GM21367 (cell line): ENCODE results near the gene FOXO1.

Experiments used
- ATAC-seq: cut with Tn5 transposase; IDR thresholded peaks from one replicate; pipeline ENCODE4 v1.9.1; 2021; ENCODE audit not compliant: unreplicated experiment

FOXO1 gene

DNA sequence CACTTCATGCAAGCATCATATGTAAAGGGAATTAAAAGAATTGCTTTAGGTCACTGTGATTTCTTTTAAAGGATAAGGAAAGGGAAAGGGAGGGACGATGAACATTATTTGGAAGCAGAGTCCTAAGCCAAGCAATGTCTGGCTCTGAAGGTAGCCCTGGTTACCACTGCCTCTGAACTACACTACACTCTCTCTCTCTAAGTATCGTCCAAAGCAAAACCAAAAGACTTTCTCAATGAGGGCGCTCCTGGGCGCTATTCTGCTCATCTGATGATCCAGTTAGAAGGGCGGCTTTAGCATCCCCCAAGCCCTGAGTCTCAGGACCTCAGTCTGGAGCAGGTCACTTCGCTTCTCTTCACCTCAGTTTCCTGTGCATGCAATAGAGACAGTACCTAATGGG is 26.2 kb downstream of the FOXO1 start:
- ATAC-seq, result no peak

- no peak for ATAC-seq
These were observed 27.2 kb downstream of the FOXO1 start for GRCh38 chr13:40639221-40639681.

DNA sequence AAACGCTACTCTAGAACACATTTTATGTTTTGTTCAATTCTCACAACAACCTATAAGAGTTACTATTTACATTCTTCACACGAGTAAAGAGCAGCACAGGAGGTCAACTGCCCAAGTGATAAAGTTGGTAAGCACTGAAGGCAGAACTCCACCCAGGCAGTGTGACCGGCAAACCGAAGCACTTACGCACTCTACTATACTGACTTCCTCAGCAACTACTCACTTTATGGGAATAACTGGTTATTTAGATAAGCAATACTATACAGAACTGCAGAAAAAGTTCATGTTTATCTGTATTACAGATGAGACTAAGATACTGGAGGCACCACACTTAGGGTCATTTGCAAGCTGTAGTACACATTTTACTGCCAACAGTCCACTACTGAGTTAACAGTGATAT is 28.8 kb downstream of the FOXO1 start:
- no peak for ATAC-seq

GRCh38 chr13:40635315-40635995 is 31.0 kb downstream of the FOXO1 start:
- no peak for ATAC-seq

- ATAC-seq, result no peak
These were observed 33.5 kb downstream of the FOXO1 start for GRCh38 chr13:40632915-40633314.

GRCh38 chr13:40631605-40632004 is 34.8 kb downstream of the FOXO1 start:
- no peak for ATAC-seq

DNA sequence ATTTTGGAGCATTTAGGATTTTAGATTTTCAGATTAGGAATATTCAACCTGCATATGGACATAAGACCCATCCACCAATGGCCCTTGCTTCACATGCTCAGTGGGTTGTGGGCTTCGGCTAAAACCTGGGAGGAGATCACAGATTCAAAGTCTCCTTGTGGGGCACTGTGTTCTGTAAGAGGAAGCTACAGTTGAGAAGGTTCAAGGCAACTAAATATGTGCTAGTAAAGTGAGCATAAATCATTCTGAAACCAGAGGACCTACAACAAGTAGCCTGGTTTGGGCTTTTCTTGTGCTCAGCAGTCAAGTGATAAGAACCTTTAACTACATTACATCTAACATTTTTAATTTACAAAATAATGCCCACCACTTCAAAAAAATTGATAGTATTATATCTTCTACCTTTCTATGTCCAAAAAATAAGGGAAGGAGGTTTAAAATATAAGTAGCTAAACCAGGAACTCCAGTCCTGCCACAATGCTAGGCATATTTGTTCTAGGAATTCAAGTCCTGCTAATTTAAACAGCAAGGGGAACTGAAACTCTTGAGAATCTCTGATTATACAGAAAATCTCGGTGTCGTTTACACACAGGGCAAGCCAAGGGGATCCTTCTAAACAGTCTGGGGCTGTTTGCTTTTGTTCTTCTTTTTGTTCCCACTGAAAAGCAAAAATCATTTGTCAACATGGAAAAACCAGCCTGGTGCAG is 36.6 kb downstream of the FOXO1 start:
- peak; percentile 78 for ATAC-seq

GRCh38 chr13:40626977-40627376 is 39.5 kb downstream of the FOXO1 start:
- ATAC-seq, result no peak

DNA sequence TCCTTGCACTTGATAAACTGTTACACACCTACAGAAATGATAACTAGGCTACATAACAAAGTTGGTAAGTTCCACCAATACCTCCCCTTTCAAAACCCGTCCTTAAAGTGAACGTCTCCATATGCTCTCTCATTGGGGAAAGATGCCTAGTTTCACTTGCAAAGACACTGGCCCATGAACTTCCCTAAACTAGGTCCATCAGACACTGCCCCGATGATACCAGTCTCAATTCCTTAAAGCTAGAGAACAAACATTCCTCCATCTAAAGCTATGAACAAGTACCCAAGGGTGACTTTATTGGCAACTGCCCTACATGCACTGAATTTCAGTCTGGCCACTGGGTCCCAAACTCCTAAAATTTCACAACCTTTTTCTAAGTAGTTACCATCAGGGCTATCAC is 39.9 kb downstream of the FOXO1 start:
- no peak for ATAC-seq

- no peak for ATAC-seq
These were observed 41.5 kb downstream of the FOXO1 start for GRCh38 chr13:40624986-40625385.

- ATAC-seq, result no peak
These were observed 42.1 kb downstream of the FOXO1 start for GRCh38 chr13:40624383-40624782.

- no peak for ATAC-seq
These were observed 43.7 kb downstream of the FOXO1 start for GRCh38 chr13:40622761-40623160.

- ATAC-seq, result no peak
These were observed 44.2 kb downstream of the FOXO1 start for GRCh38 chr13:40622246-40622645.

DNA sequence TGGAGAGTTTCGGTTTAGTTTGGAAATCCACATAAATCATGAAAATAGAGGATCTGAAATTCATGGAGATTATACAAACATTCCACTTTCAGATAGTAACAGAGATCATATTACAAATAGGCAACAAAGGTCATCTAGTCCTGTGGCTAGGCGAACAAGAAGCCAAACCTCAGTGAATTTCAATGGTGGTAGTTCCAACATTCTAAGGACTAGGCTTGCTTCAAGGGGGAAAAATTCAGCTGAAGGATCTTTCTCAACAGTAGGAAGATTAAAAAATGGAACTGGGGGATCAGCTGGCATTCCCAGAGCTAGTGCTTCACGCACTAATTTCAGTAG is 47.0 kb downstream of the FOXO1 start:
- no peak for ATAC-seq

DNA sequence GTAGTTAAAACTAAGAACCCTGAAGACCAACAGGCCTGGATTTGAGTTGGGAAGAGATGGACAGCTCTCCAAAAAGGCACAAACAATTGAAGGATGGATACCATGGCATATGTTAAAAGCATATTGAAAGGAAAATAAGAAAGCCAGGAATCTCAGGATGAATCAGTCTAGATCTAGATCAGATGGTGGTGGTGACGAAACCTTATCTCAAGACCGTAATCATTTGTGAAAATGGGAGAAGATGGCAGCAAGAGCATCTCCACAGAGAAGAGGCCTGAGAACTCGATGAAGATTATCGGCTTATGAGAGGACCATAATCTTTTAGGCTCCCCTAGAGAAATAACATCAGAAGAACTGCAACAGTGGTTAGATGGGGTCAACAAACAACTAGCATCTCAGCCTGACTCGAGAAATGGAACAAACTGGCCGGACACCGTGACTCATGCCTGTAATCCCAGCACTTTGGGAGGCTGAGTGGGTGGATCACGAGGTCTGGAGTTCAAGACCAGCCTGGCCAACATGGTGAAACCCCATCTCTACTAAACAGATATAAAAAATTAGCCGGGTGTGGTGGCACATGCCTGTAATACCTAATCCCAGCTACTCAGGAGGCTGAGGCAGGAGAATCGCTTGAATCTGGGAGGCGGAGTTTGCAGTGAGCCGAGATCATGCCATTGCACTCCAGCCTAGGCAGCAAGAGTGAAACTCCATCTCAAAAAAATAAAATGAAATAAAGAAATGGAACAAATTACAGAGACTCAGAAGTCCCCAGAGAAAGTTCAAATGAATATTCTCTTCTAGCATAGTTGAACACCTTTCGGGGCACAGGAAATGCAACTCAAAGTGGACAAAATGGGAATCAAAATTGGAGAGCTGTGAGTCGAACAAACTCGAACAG is 47.6 kb downstream of the FOXO1 start:
- no peak for ATAC-seq

DNA sequence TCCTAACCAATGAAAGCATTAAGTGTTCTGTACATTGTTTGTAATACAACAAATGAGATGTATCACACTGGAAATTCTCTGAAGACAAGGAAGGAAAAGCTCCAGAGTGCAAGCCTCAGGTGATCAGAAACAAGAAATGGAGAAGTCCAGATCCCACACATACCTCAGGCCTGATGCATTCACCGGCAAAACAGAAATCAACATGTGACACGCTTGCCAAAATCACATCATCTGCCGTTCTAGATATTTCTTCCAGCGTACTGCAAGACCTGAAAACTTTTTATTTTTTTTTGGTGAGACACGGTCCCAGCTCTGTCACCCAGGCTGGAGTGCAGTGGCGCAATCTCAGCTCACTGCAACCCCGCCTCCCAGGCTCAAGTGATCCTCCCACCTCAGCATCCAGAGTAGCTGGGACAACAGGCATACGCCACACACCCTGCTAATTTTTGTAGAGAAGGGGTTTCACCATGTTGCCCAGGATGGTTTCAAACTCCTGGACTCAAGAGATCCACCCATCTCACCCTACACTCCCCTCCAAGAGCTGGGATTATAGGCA is 48.6 kb downstream of the FOXO1 start:
- no peak for ATAC-seq

- no peak for ATAC-seq
These were observed 50.8 kb downstream of the FOXO1 start for GRCh38 chr13:40615619-40616018.

GRCh38 chr13:40613914-40614313 is 52.5 kb downstream of the FOXO1 start:
- ATAC-seq, result no peak

DNA sequence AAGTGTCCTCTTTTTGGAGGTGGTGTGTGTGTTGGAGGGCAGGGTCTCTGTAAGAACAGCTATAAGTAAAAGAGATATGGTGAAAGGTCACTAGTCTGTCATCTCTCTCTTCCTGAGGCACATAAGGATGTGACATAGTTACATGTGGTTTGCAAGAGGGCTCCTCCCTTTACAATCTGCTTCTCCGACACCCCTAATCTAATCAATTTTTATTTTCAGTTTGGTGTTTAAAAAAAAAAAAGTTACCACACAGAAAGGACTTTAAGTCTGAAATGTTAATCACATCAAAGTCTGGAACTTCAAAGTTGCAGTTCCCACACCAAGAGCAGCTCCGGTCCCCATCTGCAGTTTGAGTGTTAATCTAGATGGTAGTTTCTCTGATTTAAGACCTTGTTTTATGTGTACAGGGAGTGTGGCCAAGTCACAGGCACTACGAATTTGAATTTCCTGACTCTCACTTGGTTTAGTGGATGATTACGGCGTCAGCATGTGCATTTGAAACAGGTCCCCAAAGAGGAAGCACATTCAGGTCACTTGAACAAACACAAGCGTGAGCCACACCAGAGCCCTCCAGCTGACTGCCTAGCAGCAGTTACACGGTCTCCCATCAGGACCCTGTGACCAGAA is 53.1 kb downstream of the FOXO1 start:
- peak; percentile 85 for ATAC-seq

- no peak for ATAC-seq
These were observed 54.4 kb downstream of the FOXO1 start for GRCh38 chr13:40612041-40612440.

DNA sequence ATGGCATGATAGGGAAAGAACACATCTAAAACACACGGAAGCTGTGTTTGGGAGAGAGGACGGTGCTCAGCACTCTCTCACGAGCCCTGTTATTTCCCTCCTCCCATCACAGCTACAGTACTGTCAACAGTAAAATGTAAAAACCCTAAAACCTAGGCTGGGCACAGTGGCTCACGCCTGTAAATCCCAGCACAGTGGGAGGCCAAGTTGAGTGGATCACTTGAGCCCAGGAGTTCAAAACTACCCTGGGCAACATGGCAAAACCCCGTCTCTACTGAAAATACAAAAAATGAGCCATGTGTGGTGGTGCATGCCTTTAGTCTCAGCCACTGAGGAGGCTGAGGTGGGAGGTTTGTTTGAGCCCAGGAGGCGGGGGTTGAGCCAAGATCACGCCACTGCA is 54.8 kb downstream of the FOXO1 start:
- no peak for ATAC-seq
